GM12892 (cell line): Measurements from ENCODE around the gene MAPKAPK3.

Experiments used
- POLR2A ChIP-seq: IDR thresholded peaks from 2 replicates; pipeline ENCODE4 v1.6.1; 2011; ENCODE audit warnings: low read depth, low read length, control low read depth
- TAF1 ChIP-seq: IDR thresholded peaks from 2 replicates; pipeline ENCODE4 v1.6.1; 2011; ENCODE audit warnings: low read depth, mild to moderate bottlenecking, control low read depth, low read length, borderline replicate concordance

DNA sequence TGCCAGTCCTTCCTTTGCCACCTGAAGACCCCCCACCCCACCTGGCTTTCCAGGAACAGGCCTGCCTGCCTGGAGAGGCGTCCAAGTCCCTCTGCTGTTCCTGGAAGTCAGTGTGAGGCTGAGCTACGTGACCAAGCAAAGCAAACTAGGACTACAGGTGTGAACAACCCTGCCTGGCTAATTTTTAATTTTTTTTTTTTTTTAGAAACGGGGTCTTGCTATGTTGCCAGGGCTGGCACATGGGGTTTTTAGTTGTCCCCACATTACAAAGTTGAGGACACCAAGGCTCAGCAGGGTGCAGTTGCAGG is 30.2 kb upstream of the MAPKAPK3 start:
- TF ChIP-seq POLR2A (no peak), TAF1 (no peak)
